Effector memory CD4-positive, alpha-beta T cell (primary cell): ENCODE results near the gene PLA2G4C.
"Not testable (repeated sequence)": the region's sequence is repeated elsewhere in the genome, so short reads cannot be mapped to it uniquely, and the experiment has no call there.

ENCODE experiments used
- DNase-seq, 3 donors: peaks; one replicate each; pipeline ENCODE4 v3.0.0-alpha.2; 2020
- H3K27ac ChIP-seq: 2 replicates; pipeline ENCODE4 v1.7.0; 2013; ENCODE audit warnings: mild to moderate bottlenecking, low read length, moderate library complexity; ENCODE audit not compliant: insufficient read depth, poor library complexity, severe bottlenecking
- H3K27me3 ChIP-seq: replicated peaks from 2 replicates; pipeline ENCODE4 v1.7.0; 2013; ENCODE audit warnings: mild to moderate bottlenecking, low read length; ENCODE audit not compliant: insufficient read depth, control insufficient read depth, poor library complexity, severe bottlenecking
- H3K36me3 ChIP-seq: 2 replicates; pipeline ENCODE4 v1.7.0; 2013; ENCODE audit warnings: mild to moderate bottlenecking, low read length, moderate library complexity; ENCODE audit not compliant: control insufficient read depth, insufficient read depth
- H3K4me1 ChIP-seq: 2 replicates; pipeline ENCODE4 v1.7.0; 2013; ENCODE audit warnings: low read length, mild to moderate bottlenecking; ENCODE audit not compliant: control insufficient read depth, insufficient read depth, poor library complexity, severe bottlenecking
- H3K4me3 ChIP-seq: 2 replicates; pipeline ENCODE4 v1.7.0; 2013; ENCODE audit warnings: low read length, low read depth, mild to moderate bottlenecking; ENCODE audit not compliant: insufficient read depth, poor library complexity, severe bottlenecking
- H3K9me3 ChIP-seq: 2 replicates; pipeline ENCODE4 v1.7.0; 2013; ENCODE audit warnings: mild to moderate bottlenecking, low read length, moderate library complexity; ENCODE audit not compliant: control insufficient read depth

Gene PLA2G4C

GRCh38 chr19:48091111-48091718 lies 19.4 kb downstream of the PLA2G4C start:
- not testable (repeated sequence) for H3K27me3 ChIP-seq, H3K4me1 ChIP-seq, H3K4me3 ChIP-seq, H3K27ac ChIP-seq, H3K9me3 ChIP-seq, DNase-seq, H3K36me3 ChIP-seq

- Histone ChIP-seq H3K4me3 (no peak overlapping the region), H3K27ac (no peak overlapping the region), H3K27me3 (no peaks in the 10 kb centered on the region), H3K36me3 (no peaks in the 10 kb centered on the region), H3K9me3 (no peaks in the 10 kb centered on the region), H3K4me1 (no peaks in the 10 kb centered on the region)
- DNase-seq: no peak
These were observed 20.3 kb downstream of the PLA2G4C start for GRCh38 chr19:48090281-48090802.

- not testable (repeated sequence) for DNase-seq, H3K27me3 ChIP-seq, H3K4me1 ChIP-seq, H3K36me3 ChIP-seq, H3K4me3 ChIP-seq, H3K27ac ChIP-seq, H3K9me3 ChIP-seq
These were observed 21.6 kb downstream of the PLA2G4C start for GRCh38 chr19:48088991-48089390.

GRCh38 chr19:48085904-48086864 lies 24.4 kb downstream of the PLA2G4C start:
- Histone ChIP-seq H3K36me3 (no peaks in the 10 kb centered on the region), H3K4me3 (no peak overlapping the region), H3K27me3 (no peaks in the 10 kb centered on the region), H3K9me3 (no peaks in the 10 kb centered on the region), H3K27ac (no peak overlapping the region), H3K4me1 (no peaks in the 10 kb centered on the region)
- no peak for DNase-seq

- Histone ChIP-seq H3K36me3 (no peaks in the 10 kb centered on the region), H3K27me3 (no peaks in the 10 kb centered on the region), H3K27ac (no peak overlapping the region), H3K4me3 (no peak overlapping the region), H3K9me3 (no peaks in the 10 kb centered on the region), H3K4me1 (no peaks in the 10 kb centered on the region)
- DNase-seq: no peak
These were observed 25.5 kb downstream of the PLA2G4C start for GRCh38 chr19:48085076-48085475.

GRCh38 chr19:48081106-48081505 lies 29.5 kb downstream of the PLA2G4C start:
- no peaks in the 10 kb centered on the region for H3K36me3 ChIP-seq
- no peak for DNase-seq
- no peaks in the 10 kb centered on the region for H3K9me3 ChIP-seq
- H3K4me1 ChIP-seq: no peaks in the 10 kb centered on the region
- H3K27ac ChIP-seq: no peak overlapping the region
- no peak overlapping the region for H3K4me3 ChIP-seq
- no peaks in the 10 kb centered on the region for H3K27me3 ChIP-seq

- not testable (repeated sequence) for H3K27ac ChIP-seq, DNase-seq, H3K36me3 ChIP-seq, H3K4me3 ChIP-seq, H3K4me1 ChIP-seq, H3K9me3 ChIP-seq, H3K27me3 ChIP-seq
These were observed 40.3 kb downstream of the PLA2G4C start for GRCh38 chr19:48070177-48070769.

- Histone ChIP-seq H3K4me1 (no peaks in the 10 kb centered on the region), H3K27me3 (no peaks in the 10 kb centered on the region), H3K27ac (no peak overlapping the region), H3K4me3 (no peak overlapping the region), H3K36me3 (no peaks in the 10 kb centered on the region), H3K9me3 (no peaks in the 10 kb centered on the region)
- DNase-seq: no peak
These were observed 41.2 kb downstream of the PLA2G4C start for GRCh38 chr19:48069435-48069834.

- no peaks in the 10 kb centered on the region for H3K27me3 ChIP-seq
- DNase-seq: no peak
- H3K4me1 ChIP-seq: no peaks in the 10 kb centered on the region
- no peak overlapping the region for H3K4me3 ChIP-seq
- H3K9me3 ChIP-seq: no peaks in the 10 kb centered on the region
- H3K27ac ChIP-seq: no peak overlapping the region
- H3K36me3 ChIP-seq: no peaks in the 10 kb centered on the region
These were observed 46.1 kb downstream of the PLA2G4C start for GRCh38 chr19:48064509-48064908.
